Peyer's patch (tissue), 4 donors: ENCODE measurements around the gene PYM1.
"Not testable (repeated sequence)": the region's sequence is repeated elsewhere in the genome, so short reads cannot be mapped to it uniquely, and the experiment has no call there.

Experiments used
- POLR2A ChIP-seq, 2 donors: fragments of 450-650 bp; IDR thresholded peaks; one replicate each; pipeline ENCODE4 v1.5.1; 2017; ENCODE audit warnings: antibody characterized with exemption in 2 of 2, mild to moderate bottlenecking in 2 of 2, moderate library complexity in 2 of 2
- TF ChIP-seq, protein P1 (sequence below), 6 experiments: fragments of 450-650 bp in 4 of 6; fragments of 200-600 bp in 2 of 6; sonication (generic) in 1 of 6; IDR thresholded peaks; one replicate each; pipeline ENCODE4 v1.5.1; 2017 to 2019; ENCODE audit warnings: antibody characterized with exemption in 6 of 6, mild to moderate bottlenecking in 3 of 6, moderate library complexity in 1 of 6

DNA sequence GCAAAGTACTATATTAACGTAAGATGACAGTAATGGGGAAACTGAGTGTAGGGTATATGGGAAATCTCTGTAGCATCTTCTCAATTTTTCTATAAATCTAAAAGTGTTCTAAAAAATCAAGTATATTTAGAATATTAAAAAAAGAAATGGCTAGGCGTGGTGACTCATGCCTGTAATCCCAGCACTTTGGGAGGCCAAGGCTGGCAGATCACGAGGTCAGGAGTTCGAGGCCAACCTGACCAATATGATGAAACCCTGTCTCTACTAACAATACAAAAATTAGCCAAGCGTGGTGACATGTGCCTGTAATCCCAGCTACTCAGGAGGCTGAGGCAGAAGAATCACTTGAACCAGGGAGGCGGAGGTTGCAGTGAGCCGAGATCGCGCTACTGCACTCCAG is 4.0 kb downstream of the PYM1 start:
- TF ChIP-seq, protein P1, sequence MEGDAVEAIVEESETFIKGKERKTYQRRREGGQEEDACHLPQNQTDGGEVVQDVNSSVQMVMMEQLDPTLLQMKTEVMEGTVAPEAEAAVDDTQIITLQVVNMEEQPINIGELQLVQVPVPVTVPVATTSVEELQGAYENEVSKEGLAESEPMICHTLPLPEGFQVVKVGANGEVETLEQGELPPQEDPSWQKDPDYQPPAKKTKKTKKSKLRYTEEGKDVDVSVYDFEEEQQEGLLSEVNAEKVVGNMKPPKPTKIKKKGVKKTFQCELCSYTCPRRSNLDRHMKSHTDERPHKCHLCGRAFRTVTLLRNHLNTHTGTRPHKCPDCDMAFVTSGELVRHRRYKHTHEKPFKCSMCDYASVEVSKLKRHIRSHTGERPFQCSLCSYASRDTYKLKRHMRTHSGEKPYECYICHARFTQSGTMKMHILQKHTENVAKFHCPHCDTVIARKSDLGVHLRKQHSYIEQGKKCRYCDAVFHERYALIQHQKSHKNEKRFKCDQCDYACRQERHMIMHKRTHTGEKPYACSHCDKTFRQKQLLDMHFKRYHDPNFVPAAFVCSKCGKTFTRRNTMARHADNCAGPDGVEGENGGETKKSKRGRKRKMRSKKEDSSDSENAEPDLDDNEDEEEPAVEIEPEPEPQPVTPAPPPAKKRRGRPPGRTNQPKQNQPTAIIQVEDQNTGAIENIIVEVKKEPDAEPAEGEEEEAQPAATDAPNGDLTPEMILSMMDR (IDR thresholded peaks at IDR 0.05): not testable (repeated sequence)
- not testable (repeated sequence) for TF ChIP-seq POLR2A (IDR thresholded peaks at IDR 0.05)
